IPS-20b (cell line): ENCODE measurements around the gene ZBP1.

ENCODE experiments used
- H3K27ac ChIP-seq: one replicate; pipeline ENCODE4 v1.5.1; 2013; ENCODE audit warnings: low read length
- H3K27me3 ChIP-seq: 2 replicates; pipeline ENCODE4 v1.6.1; 2013; ENCODE audit warnings: mild to moderate bottlenecking, low read length, inconsistent platforms; ENCODE audit not compliant: insufficient read depth
- H3K36me3 ChIP-seq: 2 replicates; pipeline ENCODE4 v1.6.1; 2013; ENCODE audit warnings: low read depth, mild to moderate bottlenecking, inconsistent platforms, low read length, moderate library complexity; ENCODE audit not compliant: insufficient read depth
- H3K4me1 ChIP-seq: 2 replicates; pipeline ENCODE4 v1.6.1; 2013; ENCODE audit warnings: mild to moderate bottlenecking, control low read depth, inconsistent platforms, low read length, moderate library complexity; ENCODE audit not compliant: insufficient read depth
- H3K4me3 ChIP-seq: 2 replicates; pipeline ENCODE4 v1.5.1; 2013; ENCODE audit warnings: mild to moderate bottlenecking, low read length, inconsistent platforms
- H3K9ac ChIP-seq: 2 replicates; pipeline ENCODE4 v1.6.1; 2013; ENCODE audit warnings: low read depth, mild to moderate bottlenecking, inconsistent platforms, low read length, moderate library complexity
- H3K9me3 ChIP-seq: 2 replicates; pipeline ENCODE4 v1.6.1; 2013; ENCODE audit warnings: mild to moderate bottlenecking, low read depth, low read length, inconsistent platforms; ENCODE audit not compliant: insufficient read depth

The ZBP1 gene

GRCh38 chr20:57590485-57591288, 29.5 kb downstream of the ZBP1 start:
- Histone ChIP-seq H3K9ac (no peak overlapping the region), H3K4me1 (no peaks in the 10 kb centered on the region), H3K36me3 (no peaks in the 10 kb centered on the region), H3K4me3 (no peak overlapping the region), H3K9me3 (no peaks in the 10 kb centered on the region), H3K27me3 (no peaks in the 10 kb centered on the region), H3K27ac (no peak overlapping the region)

DNA sequence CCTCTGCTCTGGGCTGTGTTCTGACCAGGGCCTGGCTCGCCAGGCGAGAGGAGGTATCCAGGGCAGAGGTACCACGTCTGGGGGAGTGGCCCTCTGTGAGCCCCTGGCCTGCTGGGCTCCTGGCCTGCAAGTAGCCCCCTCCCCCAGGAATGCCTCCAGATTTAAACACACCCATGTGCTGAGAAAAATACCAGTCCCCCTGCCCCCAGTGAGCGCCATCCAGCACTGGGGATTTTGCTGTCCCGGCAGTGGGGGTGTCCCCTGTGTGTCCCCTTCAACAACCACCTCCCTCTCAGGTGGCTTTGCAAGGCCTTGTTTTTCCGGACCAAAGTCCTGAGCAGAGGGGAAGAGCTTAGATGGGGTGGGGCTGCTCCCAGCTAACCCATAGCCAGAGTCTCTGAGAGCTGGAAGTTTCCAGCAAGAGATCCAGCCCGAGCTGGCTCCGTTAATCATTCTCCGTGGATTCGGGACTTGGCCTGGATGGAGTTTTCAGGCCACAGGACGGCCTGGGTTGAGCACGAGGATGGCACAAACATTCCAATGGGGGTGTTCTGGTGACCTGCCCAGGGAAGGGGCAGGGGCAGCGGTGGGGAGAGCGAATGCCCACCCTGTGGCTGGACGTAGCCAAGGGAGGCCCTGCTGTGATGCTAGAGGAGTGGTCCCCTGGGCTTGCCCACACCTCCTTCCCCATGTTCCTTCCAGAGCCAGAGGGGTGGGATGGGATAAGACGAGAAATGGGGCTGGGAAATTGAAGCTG, 30.3 kb downstream of the ZBP1 start:
- no peaks in the 10 kb centered on the region for H3K4me1 ChIP-seq
- no peaks in the 10 kb centered on the region for H3K27me3 ChIP-seq
- no peak overlapping the region for H3K9ac ChIP-seq
- H3K4me3 ChIP-seq: no peak overlapping the region
- no peak overlapping the region for H3K27ac ChIP-seq
- no peaks in the 10 kb centered on the region for H3K9me3 ChIP-seq
- H3K36me3 ChIP-seq: no peaks in the 10 kb centered on the region

- no peak overlapping the region for H3K4me3 ChIP-seq
- H3K36me3 ChIP-seq: no peaks in the 10 kb centered on the region
- no peaks in the 10 kb centered on the region for H3K27me3 ChIP-seq
- no peak overlapping the region for H3K27ac ChIP-seq
- H3K9me3 ChIP-seq: no peaks in the 10 kb centered on the region
- no peaks in the 10 kb centered on the region for H3K4me1 ChIP-seq
- H3K9ac ChIP-seq: no peak overlapping the region
Observed at GRCh38 chr20:57589123-57589727, 31.0 kb downstream of the ZBP1 start.

DNA sequence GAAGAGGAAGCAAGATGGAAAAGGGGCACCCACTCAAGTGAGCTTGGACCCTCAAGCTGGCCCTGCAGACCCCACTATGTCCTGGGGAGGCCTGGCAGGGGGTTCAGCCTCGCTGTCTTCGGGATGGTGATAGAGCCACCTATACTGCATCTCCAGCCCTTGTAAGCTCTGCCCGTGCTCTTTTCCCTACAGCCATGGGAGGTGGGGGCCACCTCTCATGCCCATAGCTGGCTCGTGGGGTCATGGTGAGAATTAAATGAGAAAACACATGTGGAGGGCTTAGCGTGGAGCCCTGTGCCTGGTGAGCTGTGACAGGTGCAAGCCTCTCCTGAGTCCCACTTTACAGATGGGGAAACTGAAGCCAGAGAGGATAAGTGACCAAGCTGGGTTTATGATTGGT, 31.6 kb downstream of the ZBP1 start:
- H3K9ac ChIP-seq: no peak overlapping the region
- no peaks in the 10 kb centered on the region for H3K9me3 ChIP-seq
- no peaks in the 10 kb centered on the region for H3K27me3 ChIP-seq
- no peak overlapping the region for H3K4me3 ChIP-seq
- no peaks in the 10 kb centered on the region for H3K4me1 ChIP-seq
- H3K36me3 ChIP-seq: no peaks in the 10 kb centered on the region
- no peak overlapping the region for H3K27ac ChIP-seq

DNA sequence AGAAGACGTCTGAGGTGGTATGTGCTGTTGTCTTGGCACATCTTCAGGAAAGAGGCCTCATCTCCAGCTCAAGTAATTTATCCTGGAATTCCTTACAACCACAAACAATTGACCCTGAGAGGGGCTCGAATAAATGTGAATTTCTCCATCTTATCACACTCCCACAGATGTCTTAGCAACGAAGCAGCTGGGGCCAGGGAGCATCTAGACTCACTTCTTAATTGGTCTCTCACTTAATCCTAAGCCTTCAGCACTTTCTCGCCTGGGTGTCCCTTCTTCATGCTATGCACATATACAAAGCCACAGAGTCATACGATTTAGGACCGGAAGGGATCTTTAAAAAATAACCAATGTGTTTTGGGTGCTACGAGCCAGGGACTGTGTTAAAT, 32.2 kb downstream of the ZBP1 start:
- H3K4me1 ChIP-seq: no peaks in the 10 kb centered on the region
- H3K36me3 ChIP-seq: no peaks in the 10 kb centered on the region
- no peak overlapping the region for H3K4me3 ChIP-seq
- H3K9ac ChIP-seq: no peak overlapping the region
- H3K9me3 ChIP-seq: no peaks in the 10 kb centered on the region
- no peaks in the 10 kb centered on the region for H3K27me3 ChIP-seq
- H3K27ac ChIP-seq: no peak overlapping the region

DNA sequence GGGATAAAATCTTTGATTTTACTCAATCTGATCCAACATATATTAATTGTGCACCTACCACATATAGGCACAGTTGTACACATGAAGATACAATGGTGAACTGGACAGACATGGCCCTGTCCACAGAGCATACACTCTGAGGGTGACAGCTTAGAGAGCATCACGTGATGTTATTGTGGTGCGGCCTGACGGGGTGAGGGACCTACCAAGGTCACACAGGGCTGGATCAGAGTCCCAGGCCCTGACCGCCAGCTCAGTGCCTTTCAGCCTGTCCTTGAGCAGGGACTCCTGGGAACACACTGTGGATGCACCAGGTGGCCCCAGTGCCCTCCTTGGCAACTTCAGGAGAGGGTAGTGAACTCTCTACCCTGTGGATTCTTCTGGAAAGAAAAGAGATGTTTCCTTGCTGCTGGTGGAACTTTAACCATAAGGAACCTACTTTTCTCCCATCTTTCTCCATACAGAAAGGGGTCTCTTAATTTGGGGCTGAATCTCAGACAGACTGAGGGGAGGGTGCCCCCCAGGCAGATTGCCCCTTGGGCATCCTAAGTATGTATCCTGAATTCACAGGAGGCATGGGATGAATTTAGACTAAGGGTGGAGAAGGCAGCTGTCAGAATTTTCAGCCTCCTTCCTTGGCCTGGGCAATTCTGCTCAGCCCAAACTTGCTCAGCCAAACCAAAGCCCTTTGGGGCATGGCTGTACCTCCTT, 32.8 kb downstream of the ZBP1 start:
- H3K9ac ChIP-seq: no peak overlapping the region
- H3K36me3 ChIP-seq: no peaks in the 10 kb centered on the region
- no peak overlapping the region for H3K4me3 ChIP-seq
- no peaks in the 10 kb centered on the region for H3K27me3 ChIP-seq
- 0 out of 2 replicates have a peak, but pooled peaks cover 3% of the 10 kb centered on the region for H3K4me1 ChIP-seq
- no peaks in the 10 kb centered on the region for H3K9me3 ChIP-seq
- H3K27ac ChIP-seq: no peak overlapping the region

DNA sequence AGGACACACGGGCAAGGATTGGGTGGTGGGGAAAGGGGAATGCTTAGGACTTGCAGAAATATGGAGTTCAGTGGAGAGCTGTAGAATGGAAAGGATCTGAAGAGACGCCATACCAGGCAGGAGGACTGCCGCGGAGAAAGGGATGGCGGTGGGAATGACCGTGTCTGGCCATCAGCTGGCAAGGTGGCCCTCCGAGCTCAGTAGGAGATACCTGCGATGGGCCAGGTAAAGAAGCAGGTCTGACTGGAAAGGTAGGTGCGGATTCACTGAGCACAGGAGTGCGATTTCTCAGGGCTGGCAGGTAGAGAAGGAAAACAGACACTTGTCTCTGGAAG, 33.3 kb downstream of the ZBP1 start:
- Histone ChIP-seq H3K9me3 (no peaks in the 10 kb centered on the region), H3K4me3 (no peak overlapping the region), H3K9ac (no peak overlapping the region), H3K4me1 (0 out of 2 replicates have a peak, but pooled peaks cover 4% of the 10 kb centered on the region), H3K27ac (no peak overlapping the region), H3K36me3 (no peaks in the 10 kb centered on the region), H3K27me3 (no peaks in the 10 kb centered on the region)

GRCh38 chr20:57586370-57586793, 33.8 kb downstream of the ZBP1 start:
- Histone ChIP-seq H3K9me3 (no peaks in the 10 kb centered on the region), H3K4me3 (no peak overlapping the region), H3K27me3 (no peaks in the 10 kb centered on the region), H3K36me3 (no peaks in the 10 kb centered on the region), H3K27ac (no peak overlapping the region), H3K9ac (no peak overlapping the region), H3K4me1 (0 out of 2 replicates have a peak, but pooled peaks cover 4% of the 10 kb centered on the region)

GRCh38 chr20:57585466-57586213, 34.6 kb downstream of the ZBP1 start:
- Histone ChIP-seq H3K27me3 (no peaks in the 10 kb centered on the region), H3K4me1 (0 out of 2 replicates have a peak, but pooled peaks cover 4% of the 10 kb centered on the region), H3K27ac (no peak overlapping the region), H3K36me3 (no peaks in the 10 kb centered on the region), H3K9me3 (no peaks in the 10 kb centered on the region), H3K9ac (no peak overlapping the region), H3K4me3 (no peak overlapping the region)

DNA sequence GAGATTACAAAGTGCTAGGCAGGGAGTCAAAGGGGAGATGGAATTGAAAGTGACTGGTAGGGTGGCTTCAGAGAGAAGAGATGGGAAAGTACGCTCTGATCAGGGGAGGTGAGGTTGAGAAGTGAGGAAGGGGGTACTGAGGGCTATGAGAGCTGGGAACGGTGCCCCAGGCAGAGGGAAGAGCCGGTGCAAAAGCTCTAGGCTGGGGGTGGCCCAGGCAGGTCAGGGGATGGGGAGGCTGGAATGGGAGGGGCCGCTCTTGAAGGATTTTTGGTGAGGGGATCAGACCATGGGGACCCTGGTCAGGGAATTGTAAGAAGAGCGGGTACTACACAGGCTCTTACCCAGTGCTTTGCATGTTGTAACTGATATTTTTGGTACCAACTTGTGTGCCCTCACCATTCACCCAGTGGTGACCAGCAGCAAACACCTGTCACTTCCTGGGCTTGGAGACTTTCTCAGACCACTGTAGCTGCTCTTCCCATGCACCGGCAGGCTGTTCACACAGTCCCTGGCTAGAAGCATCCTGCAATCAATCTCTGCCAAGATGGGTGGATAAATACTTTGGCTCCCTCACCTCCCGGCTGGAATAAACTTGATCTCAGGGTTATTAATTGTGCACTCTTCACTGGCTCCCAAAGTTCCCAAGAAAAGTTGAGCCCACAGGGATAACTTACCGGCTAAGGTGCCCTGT, 35.3 kb downstream of the ZBP1 start:
- Histone ChIP-seq H3K27ac (no peak overlapping the region), H3K9me3 (no peaks in the 10 kb centered on the region), H3K4me3 (no peak overlapping the region), H3K36me3 (no peaks in the 10 kb centered on the region), H3K27me3 (no peaks in the 10 kb centered on the region), H3K9ac (no peak overlapping the region), H3K4me1 (0 out of 2 replicates have a peak, but pooled peaks cover 4% of the 10 kb centered on the region)
